ENCODE data around the gene ADARB1. TPM values are rescaled to one million over a fixed set of nuclear protein-coding genes. Genes with fewer than 3 reads are reported as not detected.

The ADARB1 gene
- total RNA-seq, 1 experiment from 2014 or later: 15.8 TPM

DNA sequence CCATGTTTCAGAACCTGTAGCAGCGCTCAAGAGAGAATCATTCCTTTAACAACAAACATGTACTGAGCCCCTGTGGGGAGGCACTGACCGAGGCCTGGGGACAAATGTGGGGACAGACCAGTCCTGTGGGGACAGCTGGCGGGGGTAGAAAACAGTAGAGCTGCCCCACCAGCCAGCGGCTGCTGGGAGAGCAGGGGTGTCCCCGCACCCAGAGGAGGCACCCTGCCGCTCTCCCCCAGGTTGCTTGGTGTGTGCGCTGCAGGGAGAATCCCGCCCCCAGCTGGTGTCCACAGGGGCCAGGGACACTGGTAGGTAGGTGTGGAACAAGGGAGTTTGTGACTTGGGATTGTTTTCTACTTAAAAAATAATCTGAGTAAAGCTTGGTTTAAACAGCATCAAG is 62.1 kb downstream of the ADARB1 start:
- peak overlapping the region in 2 of 3 experiments; percentile 21 to 39; a peak in 1 of 7 replicates for H3K27ac Mint-ChIP-seq
- H3K9me3 Mint-ChIP-seq: no peaks in the 10 kb centered on the region
- no peaks in the 10 kb centered on the region for H3K27me3 ChIP-seq (ENCODE audit: insufficient read depth, low read length)
- no peak overlapping the region for H2AFZ ChIP-seq (ENCODE audit: low read length)
- no peak overlapping the region for H2AK5ac ChIP-seq (ENCODE audit: insufficient read length, low read length)
- no peak overlapping the region for H3K23ac ChIP-seq (ENCODE audit: insufficient read length, low read depth, low read length)
- H3K9ac ChIP-seq (ENCODE audit: extremely low read depth, insufficient read length, low read length): no peak overlapping the region
- no peaks in the 10 kb centered on the region for H3K79me1 ChIP-seq (ENCODE audit: insufficient read depth, low read depth, low read length, poor library complexity, severe bottlenecking)
- H3K36me3 Mint-ChIP-seq (ENCODE audit: insufficient read depth in 1 of 3, low read depth in 3 of 3): no peaks in the 10 kb centered on the region
- no peaks in the 10 kb centered on the region for H3K23me2 ChIP-seq (ENCODE audit: insufficient read length, low read depth, low read length, poor library complexity, severe bottlenecking)
- H4K20me1 ChIP-seq (ENCODE audit: control insufficient read depth, insufficient read depth, insufficient read length): no peaks in the 10 kb centered on the region
- no peak overlapping the region for H3K18ac ChIP-seq (ENCODE audit: insufficient read length, low read depth, low read length)
- no peaks in the 10 kb centered on the region for H3K4me1 ChIP-seq (ENCODE audit: insufficient read depth, low read length)
- no peak overlapping the region for H4K91ac ChIP-seq (ENCODE audit: insufficient read length, low read depth, low read length)
- no peak overlapping the region for H2BK15ac ChIP-seq (ENCODE audit: low read depth, low read length)
- no peaks in the 10 kb centered on the region for H3K79me2 ChIP-seq (ENCODE audit: insufficient read depth, low read length)
- H3K4me1 Mint-ChIP-seq: peaks cover 0 to 4% of the 10 kb centered on the region in 2 experiments; a peak in 1 of 4 replicates
- no peak overlapping the region for H3K4me2 ChIP-seq (ENCODE audit: insufficient read depth, insufficient read length, low read length)
- no peak overlapping the region for H4K5ac ChIP-seq (ENCODE audit: insufficient read length, low read depth, low read length)
- H4K8ac ChIP-seq (replicated peaks; ENCODE audit: insufficient read length, low read depth, low read length): no peak overlapping the region
- no peak overlapping the region for H2BK12ac ChIP-seq (ENCODE audit: insufficient read length, low read depth, low read length)
- TF ChIP-seq, protein P1, sequence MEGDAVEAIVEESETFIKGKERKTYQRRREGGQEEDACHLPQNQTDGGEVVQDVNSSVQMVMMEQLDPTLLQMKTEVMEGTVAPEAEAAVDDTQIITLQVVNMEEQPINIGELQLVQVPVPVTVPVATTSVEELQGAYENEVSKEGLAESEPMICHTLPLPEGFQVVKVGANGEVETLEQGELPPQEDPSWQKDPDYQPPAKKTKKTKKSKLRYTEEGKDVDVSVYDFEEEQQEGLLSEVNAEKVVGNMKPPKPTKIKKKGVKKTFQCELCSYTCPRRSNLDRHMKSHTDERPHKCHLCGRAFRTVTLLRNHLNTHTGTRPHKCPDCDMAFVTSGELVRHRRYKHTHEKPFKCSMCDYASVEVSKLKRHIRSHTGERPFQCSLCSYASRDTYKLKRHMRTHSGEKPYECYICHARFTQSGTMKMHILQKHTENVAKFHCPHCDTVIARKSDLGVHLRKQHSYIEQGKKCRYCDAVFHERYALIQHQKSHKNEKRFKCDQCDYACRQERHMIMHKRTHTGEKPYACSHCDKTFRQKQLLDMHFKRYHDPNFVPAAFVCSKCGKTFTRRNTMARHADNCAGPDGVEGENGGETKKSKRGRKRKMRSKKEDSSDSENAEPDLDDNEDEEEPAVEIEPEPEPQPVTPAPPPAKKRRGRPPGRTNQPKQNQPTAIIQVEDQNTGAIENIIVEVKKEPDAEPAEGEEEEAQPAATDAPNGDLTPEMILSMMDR (conservative IDR thresholded peaks at IDR 0.05): no peak
- DNase-seq: no peak
- no peak overlapping the region for H2BK20ac ChIP-seq (ENCODE audit: low read depth, low read length, poor library complexity, severe bottlenecking)
- no CpG with 5 or more reads among the region's 8 CpGs for WGBS (ENCODE audit: extremely low coverage, insufficient read length, low lambda C conversion rate)
- H3K9me3 ChIP-seq (ENCODE audit: control insufficient read depth, low read depth, low read length): no peaks in the 10 kb centered on the region
- no peak overlapping the region for H3K4ac ChIP-seq (ENCODE audit: low read depth, low read length)
- no peaks in the 10 kb centered on the region for H3K27me3 Mint-ChIP-seq (ENCODE audit: low read depth)
- H3K56ac ChIP-seq (ENCODE audit: insufficient read length, low read depth, low read length): no peak overlapping the region
- H3K14ac ChIP-seq (ENCODE audit: insufficient read depth, low read length): no peak overlapping the region; the same call in 1 of the 2 replicates
- H2BK120ac ChIP-seq (ENCODE audit: low read depth, low read length, poor library complexity, severe bottlenecking): no peak overlapping the region
- H3K27ac ChIP-seq (ENCODE audit: insufficient read length, low read depth, low read length): no peak overlapping the region
- no peak overlapping the region for H2BK5ac ChIP-seq (ENCODE audit: insufficient read length, low read length)
- no peak overlapping the region for H3T11ph ChIP-seq (ENCODE audit: low read length)
- H3K4me3 Mint-ChIP-seq: no peak overlapping the region
